GM10847 (cell line): ENCODE data around the gene GIMD1.

Experiments
- POLR2A ChIP-seq: IDR thresholded peaks from 2 replicates; pipeline ENCODE4 v1.6.1; 2011; ENCODE audit not compliant: insufficient read length; ENCODE audit errors: extremely low read depth

GIMD1 gene

GRCh38 chr4:106368678-106369077 is at the start of gene GIMD1:
GIMD1 (minus strand) TSS chr4:106368778; CDS start chr4:106367435, 1,343 bp downstream.
- TF ChIP-seq POLR2A, result no peak

GRCh38 chr4:106414366-106414765 is 45.8 kb upstream of the GIMD1 start:
- TF ChIP-seq POLR2A, result no peak

GRCh38 chr4:106409901-106410889 is 41.6 kb upstream of the GIMD1 start:
- TF ChIP-seq POLR2A, result no peak

DNA sequence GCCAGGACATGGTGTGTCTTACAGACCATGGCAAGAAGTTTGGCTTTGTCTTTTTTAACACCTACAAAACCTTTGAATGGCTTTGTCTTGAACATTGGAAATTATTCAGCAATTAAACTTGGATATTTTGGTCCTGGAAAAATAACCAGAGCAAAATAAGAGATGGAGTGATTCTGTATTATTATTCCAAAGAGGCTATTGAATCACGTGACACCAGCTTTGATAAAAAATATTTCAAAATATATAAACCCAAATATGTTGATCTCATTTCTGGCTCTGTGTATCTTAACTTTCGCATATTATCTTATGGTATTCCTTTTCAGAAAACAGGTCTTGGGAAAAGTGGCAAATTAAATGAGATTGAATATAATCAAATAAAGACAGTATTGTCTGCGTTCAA is 32.6 kb upstream of the GIMD1 start:
- TF ChIP-seq POLR2A, result no peak

DNA sequence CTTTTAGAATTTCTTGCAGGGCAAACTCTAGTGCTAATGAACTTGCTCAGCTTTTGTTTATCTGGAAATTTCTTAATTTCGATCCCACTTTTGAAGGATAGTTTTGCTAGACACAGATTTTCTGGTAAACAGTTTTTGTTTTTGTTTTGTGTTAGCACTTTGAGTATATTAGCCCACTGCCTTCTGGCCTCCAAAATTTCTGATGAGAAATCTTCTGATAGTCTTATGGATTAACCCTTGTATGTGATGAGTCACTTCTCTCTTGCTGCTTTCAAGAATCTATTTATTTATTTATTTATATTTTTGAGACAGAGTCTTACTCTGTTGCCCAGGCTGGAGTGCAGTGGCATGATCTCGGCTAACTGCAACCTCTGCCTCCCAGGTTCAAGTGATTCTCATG is 27.0 kb upstream of the GIMD1 start:
- TF ChIP-seq POLR2A, result no peak

- TF ChIP-seq POLR2A, result no peak
Observed at GRCh38 chr4:106385853-106386393, 17.3 kb upstream of the GIMD1 start.

DNA sequence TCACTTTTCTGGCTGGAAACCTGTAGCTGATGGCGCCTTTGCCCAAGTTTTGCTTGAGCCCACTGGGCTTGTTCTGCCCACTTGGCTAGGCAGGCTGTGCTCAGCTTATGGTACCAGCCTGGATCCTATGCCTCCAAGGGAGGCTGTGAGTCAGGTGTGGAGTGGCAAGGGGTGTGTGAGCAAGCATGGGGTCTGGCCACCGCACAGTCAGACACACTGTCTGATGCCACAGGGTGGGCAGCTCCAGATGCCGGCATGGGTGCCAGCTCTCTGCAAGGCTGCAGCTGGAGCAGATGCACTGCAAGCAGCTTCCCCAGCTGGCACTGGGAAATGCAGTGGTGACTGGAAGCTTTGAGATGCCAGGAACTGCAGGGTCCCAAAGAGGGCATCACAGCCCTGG is 16.3 kb upstream of the GIMD1 start:
- TF ChIP-seq POLR2A, result no peak

GRCh38 chr4:106380179-106380578 is 11.6 kb upstream of the GIMD1 start:
- no peak for TF ChIP-seq POLR2A

DNA sequence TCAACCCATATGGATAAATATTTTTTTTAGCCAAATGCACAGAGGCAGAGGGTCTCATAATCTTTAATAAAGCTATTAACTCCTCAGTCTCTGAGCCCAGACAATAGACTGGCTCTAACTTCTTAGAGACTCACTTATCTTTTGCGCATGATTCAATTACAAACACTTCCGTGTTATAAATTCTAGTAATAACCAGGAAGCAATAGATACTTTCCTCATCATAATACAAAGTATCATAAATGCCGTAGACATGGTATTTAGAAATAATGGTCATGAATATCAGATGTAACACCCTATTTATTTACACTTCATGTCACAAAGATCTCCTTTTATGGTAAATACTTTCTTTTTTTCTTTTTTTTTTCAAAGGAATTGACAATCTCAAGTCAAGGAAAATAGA is 4.4 kb upstream of the GIMD1 start:
- TF ChIP-seq POLR2A, result no peak

DNA sequence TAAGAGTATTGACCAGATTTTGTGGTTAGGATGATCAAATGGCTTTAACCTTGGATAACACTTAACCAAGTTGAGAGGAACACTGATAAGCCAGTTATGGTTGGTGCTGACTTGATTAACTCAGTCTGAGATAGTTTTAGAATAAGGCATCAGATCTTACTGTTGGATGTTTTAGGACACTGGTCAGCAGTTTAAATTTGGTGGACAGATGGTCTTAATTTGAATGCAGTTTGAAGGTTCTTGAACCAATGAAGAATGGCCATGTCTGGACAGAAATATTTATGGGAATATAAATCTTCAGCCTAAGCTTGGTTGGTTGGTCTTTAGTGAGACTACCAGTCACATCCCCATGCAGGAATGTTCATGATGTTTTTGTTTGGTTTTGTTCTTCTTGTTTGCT is 2.6 kb upstream of the GIMD1 start:
- no peak for TF ChIP-seq POLR2A

GRCh38 chr4:106370214-106370613 is 1.6 kb upstream of the GIMD1 start:
- no peak for TF ChIP-seq POLR2A

- no peak for TF ChIP-seq POLR2A
Observed at GRCh38 chr4:106369456-106370060, 980 bp upstream of the GIMD1 start.

DNA sequence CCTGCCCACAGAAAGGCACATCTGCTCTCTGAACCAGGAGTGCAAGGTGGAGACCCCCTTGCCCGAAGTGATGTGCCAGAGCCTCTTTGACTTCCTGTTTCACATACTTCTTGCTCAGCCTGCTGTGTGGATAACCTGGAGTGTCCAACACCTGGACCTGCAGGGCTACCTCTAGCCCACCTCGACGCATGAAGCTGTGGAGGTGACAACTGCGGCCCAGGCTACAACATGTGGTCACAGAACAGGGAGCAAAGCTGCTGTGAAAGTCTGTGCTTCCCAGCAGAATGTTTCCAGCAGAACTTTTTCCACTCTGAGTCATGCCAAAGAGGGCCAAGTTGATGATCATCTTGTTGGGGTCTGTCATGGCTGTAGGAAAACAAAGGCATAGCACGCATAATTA is 1.5 kb downstream of the GIMD1 start:
- TF ChIP-seq POLR2A, result no peak

DNA sequence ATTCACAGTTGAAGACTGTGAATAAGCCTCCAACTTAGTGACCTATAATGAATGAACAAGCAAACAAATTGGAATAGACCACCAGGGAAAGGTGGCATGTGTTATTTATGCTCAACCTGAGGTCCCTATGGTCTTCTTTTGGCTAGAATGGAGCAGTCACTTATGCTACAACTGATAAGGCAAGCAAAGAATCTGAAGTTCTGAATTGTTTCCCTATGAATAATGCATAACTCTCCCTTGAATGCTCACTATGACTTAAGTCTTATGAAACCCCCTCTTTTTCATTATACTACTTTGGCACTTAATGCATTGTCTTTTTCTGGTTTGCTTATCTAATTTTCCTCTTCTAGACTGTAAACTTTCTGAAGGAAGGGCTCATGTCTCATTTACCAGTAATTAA is 2.6 kb downstream of the GIMD1 start:
- TF ChIP-seq POLR2A, result no peak

GRCh38 chr4:106365613-106366012 is 3.0 kb downstream of the GIMD1 start:
- TF ChIP-seq POLR2A, result no peak

DNA sequence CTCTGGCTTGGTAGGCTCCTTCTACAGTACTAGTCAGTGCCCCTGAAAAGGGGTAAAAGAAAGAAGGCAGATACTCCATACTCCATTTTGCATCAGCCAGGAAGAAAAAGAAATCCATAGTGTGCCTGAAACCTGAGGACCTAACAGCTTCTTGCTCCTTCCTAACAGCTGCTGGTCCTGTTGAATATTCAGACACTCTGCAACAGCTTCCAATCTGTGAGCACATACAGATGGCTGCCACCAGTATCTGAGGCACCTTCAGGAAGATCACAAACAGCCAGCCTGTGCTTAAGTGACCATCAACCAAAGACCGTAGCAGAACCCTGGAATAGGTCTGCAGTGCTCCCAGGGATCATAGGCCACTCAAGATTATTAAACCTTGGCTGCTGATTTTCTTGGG is 4.3 kb downstream of the GIMD1 start:
- TF ChIP-seq POLR2A, result no peak

- TF ChIP-seq POLR2A, result no peak
Observed at GRCh38 chr4:106362086-106362825, 6.3 kb downstream of the GIMD1 start.
